Transverse colon (tissue), 4 donors: Measurements from ENCODE around the gene PNKP. TPM values are rescaled to one million over a fixed set of nuclear protein-coding genes. Genes with fewer than 3 reads are reported as not detected.

Source experiments
- DNase-seq: peaks from one replicate; pipeline ENCODE4 v3.0.0-alpha.2; 2019
- H3K27ac ChIP-seq, 4 donors: fragments of 200-600 bp; sonication (generic); 2 replicates each; pipeline ENCODE4 v1.5.1; 2016 to 2018; ENCODE audit warnings: inconsistent platforms in 4 of 4
- H3K27me3 ChIP-seq: fragments of 200-600 bp; sonication (generic); 2 replicates; pipeline ENCODE4 v1.5.1; 2017; ENCODE audit warnings: inconsistent platforms
- H3K36me3 ChIP-seq, 4 donors: fragments of 200-600 bp; sonication (generic); 2 replicates each; pipeline ENCODE4 v1.5.1; 2017 to 2019; ENCODE audit warnings: inconsistent platforms in 4 of 4
- H3K4me1 ChIP-seq, 4 donors: fragments of 200-600 bp; sonication (generic); 2 replicates each; pipeline ENCODE4 v1.5.1; 2017 to 2020; ENCODE audit warnings: inconsistent platforms in 4 of 4
- H3K4me3 ChIP-seq, 4 donors: fragments of 200-600 bp; sonication (generic); 1 replicate in 1 of 4; 2 replicates in 3 of 4; pipeline versions ENCODE4 v1.5.1 to v1.6.1; 2017 to 2019; ENCODE audit warnings: inconsistent platforms in 4 of 4
- H3K9me3 ChIP-seq, 2 donors: fragments of 200-600 bp; sonication (generic); 2 replicates each; pipeline ENCODE4 v1.5.1; 2017 to 2019; ENCODE audit warnings: inconsistent platforms in 2 of 2
- CTCF ChIP-seq, 5 experiments: fragments of 200-600 bp in 3 of 5; fragments of 450-650 bp in 2 of 5; sonication (generic) in 3 of 5; IDR thresholded peaks; 1 replicate in 2 of 5; 2 replicates in 3 of 5; pipeline ENCODE4 v1.5.1; 2016 to 2017; ENCODE audit warnings: antibody characterized with exemption in 5 of 5, inconsistent platforms in 3 of 5, mild to moderate bottlenecking in 2 of 5, moderate library complexity in 1 of 5
- EP300 ChIP-seq: sonication (generic); formaldehyde crosslinking; IDR thresholded peaks from one replicate; pipeline ENCODE4 v1.6.1; 2017; ENCODE audit warnings: antibody characterized with exemption, low read depth
- POLR2A ChIP-seq: fragments of 450-650 bp; IDR thresholded peaks from one replicate; pipeline ENCODE4 v1.6.1; 2016; ENCODE audit warnings: antibody characterized with exemption, mild to moderate bottlenecking, moderate library complexity
- POLR2AphosphoS5 ChIP-seq, 3 donors: sonication (generic); formaldehyde crosslinking; IDR thresholded peaks; one replicate each; pipeline ENCODE4 v1.6.1; 2016; ENCODE audit warnings: antibody characterized with exemption in 3 of 3
- WGBS, 2 donors: methylation state at CpG; one replicate each; pipeline ENCODE4 v1.1.5; 2018; ENCODE audit warnings: low coverage in 1 of 2; 5-methylcytosine and 5-hydroxymethylcytosine counted together
- in situ Hi-C, 4 donors: fragments of 200-750 bp; cut with MboI; loops; one replicate each; pipeline versions ENCODE4 v1.15.0 to v1.15.1; 2017; ENCODE audit warnings: low sequenced_read_pairs in 3 of 4, low pct_ligation_motif_present in 1 of 4, low pct_unique_long_range_greater_than_20kb in 1 of 4
- intact Hi-C: fragments of 100-400 bp; cut with DNase I; formaldehyde crosslinking; loops from one replicate; pipeline ENCODE4 v1.15.1; 2023; ENCODE audit warnings: low total_unique reads
- total RNA-seq, 4 donors: library from RNA; depleted of rRNA; stranded (reverse); fragments of >200 nt; gene quantifications; one replicate each; pipeline ENCODE4 v1.1.0, GENCODE V29; 2016

PNKP gene
- total RNA-seq, 4 donors from 2014 or later = 60.8 to 128 (median 99.6) TPM

DNA sequence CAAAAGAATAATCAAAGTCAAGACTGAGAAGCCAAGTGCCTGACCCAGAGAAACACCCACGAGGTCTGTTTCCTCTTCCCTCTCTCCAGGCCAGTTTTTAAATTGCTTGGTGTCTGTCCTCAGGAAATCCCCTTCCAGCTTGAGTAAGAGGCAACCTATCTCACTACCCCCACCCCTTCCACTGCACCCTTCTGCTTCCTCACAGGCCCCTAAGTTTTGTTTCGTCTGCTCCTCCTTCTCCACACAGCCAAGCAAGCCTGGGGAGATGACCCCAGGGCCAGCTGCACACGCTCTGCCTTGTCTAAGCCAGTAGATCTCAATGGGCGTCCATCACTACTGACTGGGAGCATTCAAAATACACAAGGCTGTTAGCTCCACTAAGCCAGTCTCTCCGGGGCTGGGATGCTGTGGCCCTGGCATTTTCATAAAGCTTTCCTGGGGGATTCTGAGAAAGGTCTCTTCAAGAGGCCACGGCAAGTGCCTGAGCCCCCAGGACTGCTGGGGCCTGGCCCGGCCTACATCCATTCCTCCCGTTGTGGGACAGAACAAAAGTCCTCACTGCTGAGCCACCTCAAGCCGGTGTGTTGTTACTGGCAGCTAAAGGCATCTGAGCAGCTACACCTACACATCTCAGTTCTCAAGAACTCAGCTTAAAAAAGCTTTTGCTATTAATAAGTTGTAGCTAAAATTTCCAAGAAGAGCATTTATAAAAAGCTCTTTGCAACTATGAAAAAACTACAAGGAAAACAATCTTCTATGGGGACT, 44.2 kb upstream of the PNKP start:
- in situ Hi-C loops (no loop called here), intact Hi-C loops (no loop called here)
- Histone ChIP-seq H3K9me3 (no peaks in the 10 kb centered on the region), H3K27me3 (no peaks in the 10 kb centered on the region), H3K27ac (peak overlapping the region in 1 of 4 donors; percentile 11), H3K4me1 (peaks cover 0 to 14% (median 3%) of the 10 kb centered on the region in 4 donors), H3K4me3 (no peak overlapping the region), H3K36me3 (peaks cover 0 to 16% (median 6%) of the 10 kb centered on the region in 4 donors)
- no peak for TF ChIP-seq EP300
- TF ChIP-seq POLR2A = no peak
- no peak for TF ChIP-seq CTCF (IDR thresholded peaks at IDR 0.05)
- TF ChIP-seq POLR2AphosphoS5 (IDR thresholded peaks at IDR 0.05) = no peak
- DNase-seq = no peak
- WGBS, 2 donors = 17 to 66% methylated on average over 1 to 9 of the region's 9 CpGs

GRCh38 chr19:49910179-49910578, 42.8 kb upstream of the PNKP start:
- no peak overlapping the region for H3K27ac ChIP-seq
- TF ChIP-seq POLR2A (no peak), CTCF (IDR thresholded peaks at IDR 0.05) (no peak), EP300 (no peak), POLR2AphosphoS5 (IDR thresholded peaks at IDR 0.05) (no peak)
- in situ Hi-C loops = no loop called here
- H3K4me1 ChIP-seq = peaks cover 0 to 14% (median 3%) of the 10 kb centered on the region in 4 donors
- H3K36me3 ChIP-seq = peaks cover 0 to 16% (median 6%) of the 10 kb centered on the region in 4 donors
- WGBS, 2 donors = 91% methylated on average over 5 of the region's 5 CpGs; no CpG with 5 or more reads in 1 of the 2 donors
- intact Hi-C loops = no loop called here
- H3K4me3 ChIP-seq = no peak overlapping the region
- H3K27me3 ChIP-seq = no peaks in the 10 kb centered on the region
- no peaks in the 10 kb centered on the region for H3K9me3 ChIP-seq
- DNase-seq = no peak

GRCh38 chr19:49908480-49909420, 41.4 kb upstream of the PNKP start:
- Histone ChIP-seq H3K27me3 (no peaks in the 10 kb centered on the region), H3K4me3 (no peak overlapping the region), H3K9me3 (no peaks in the 10 kb centered on the region), H3K27ac (no peak overlapping the region), H3K36me3 (peaks cover 0 to 16% (median 6%) of the 10 kb centered on the region in 4 donors), H3K4me1 (peaks cover 0 to 14% (median 3%) of the 10 kb centered on the region in 4 donors)
- in situ Hi-C loops (no loop called here), intact Hi-C loops (no loop called here)
- no peak for DNase-seq
- 97% methylated on average over 37 of the region's 37 CpGs; no CpG with 5 or more reads in 1 of the 2 donors for WGBS, 2 donors
- TF ChIP-seq POLR2AphosphoS5 (IDR thresholded peaks at IDR 0.05) (no peak), EP300 (no peak), CTCF (IDR thresholded peaks at IDR 0.05) (no peak), POLR2A (no peak)
